Measurements from ENCODE around the gene PCP2. TPM values are rescaled to one million over a fixed set of nuclear protein-coding genes. Genes with fewer than 3 reads are reported as not detected.

PCP2 gene
- total and polyA plus RNA-seq, 2 experiments from 2014 or later: 0.60 TPM; not detected in 1

DNA sequence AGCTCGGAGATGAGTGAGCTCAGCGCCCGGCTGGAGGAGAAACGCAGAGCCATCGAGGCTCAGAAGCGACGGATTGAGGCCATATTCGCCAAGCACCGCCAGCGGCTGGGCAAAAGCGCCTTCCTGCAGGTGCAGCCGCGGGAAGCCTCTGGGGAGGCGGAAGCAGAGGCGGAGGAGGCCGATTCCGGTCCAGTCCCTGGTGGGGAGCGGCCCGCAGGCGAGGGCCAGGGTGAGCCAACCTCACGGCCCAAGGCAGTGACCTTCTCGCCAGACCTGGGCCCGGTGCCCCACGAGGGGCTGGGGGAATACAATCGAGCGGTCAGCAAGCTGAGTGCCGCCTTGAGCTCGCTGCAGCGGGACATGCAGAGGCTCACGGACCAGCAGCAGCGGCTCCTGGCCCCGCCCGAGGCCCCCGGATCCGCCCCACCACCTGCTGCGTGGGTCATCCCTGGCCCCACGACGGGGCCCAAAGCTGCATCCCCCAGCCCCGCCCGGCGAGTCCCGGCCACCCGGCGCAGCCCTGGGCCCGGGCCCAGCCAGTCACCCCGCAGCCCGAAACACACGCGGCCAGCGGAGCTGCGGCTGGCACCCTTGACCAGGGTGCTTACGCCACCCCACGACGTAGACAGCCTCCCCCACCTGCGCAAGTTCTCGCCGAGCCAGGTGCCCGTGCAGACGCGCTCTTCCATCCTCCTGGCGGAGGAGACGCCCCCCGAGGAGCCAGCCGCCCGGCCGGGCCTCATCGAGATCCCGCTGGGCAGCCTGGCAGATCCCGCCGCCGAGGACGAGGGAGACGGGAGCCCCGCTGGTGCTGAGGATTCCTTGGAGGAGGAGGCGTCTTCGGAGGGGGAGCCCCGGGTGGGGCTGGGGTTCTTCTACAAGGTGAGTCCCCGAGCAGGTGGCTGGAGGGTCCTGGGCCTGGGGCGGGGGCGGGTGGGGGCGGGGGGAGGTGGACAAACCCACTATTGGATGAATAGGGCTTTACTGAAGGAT lies 20.9 kb downstream of the PCP2 start:
- H4K20me1 ChIP-seq (ENCODE audit: insufficient read depth, poor library complexity, severe bottlenecking): peaks cover 3% of the 10 kb centered on the region
- no peak overlapping the region for H3K4me3 ChIP-seq
- no peak overlapping the region for H3K4me2 ChIP-seq
- H3K9me2 ChIP-seq (replicated peaks; ENCODE audit: insufficient read depth): no peaks in the 10 kb centered on the region
- TF ChIP-seq EZH2phosphoT487 (IDR thresholded peaks at IDR 0.05; ENCODE audit: low read depth, severe bottlenecking, unreplicated experiment) (no peak), EZH2 (IDR thresholded peaks at IDR 0.05; ENCODE audit: borderline replicate concordance) (no peak)
- TF ChIP-seq, protein P1, sequence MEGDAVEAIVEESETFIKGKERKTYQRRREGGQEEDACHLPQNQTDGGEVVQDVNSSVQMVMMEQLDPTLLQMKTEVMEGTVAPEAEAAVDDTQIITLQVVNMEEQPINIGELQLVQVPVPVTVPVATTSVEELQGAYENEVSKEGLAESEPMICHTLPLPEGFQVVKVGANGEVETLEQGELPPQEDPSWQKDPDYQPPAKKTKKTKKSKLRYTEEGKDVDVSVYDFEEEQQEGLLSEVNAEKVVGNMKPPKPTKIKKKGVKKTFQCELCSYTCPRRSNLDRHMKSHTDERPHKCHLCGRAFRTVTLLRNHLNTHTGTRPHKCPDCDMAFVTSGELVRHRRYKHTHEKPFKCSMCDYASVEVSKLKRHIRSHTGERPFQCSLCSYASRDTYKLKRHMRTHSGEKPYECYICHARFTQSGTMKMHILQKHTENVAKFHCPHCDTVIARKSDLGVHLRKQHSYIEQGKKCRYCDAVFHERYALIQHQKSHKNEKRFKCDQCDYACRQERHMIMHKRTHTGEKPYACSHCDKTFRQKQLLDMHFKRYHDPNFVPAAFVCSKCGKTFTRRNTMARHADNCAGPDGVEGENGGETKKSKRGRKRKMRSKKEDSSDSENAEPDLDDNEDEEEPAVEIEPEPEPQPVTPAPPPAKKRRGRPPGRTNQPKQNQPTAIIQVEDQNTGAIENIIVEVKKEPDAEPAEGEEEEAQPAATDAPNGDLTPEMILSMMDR (IDR thresholded peaks at IDR 0.05; ENCODE audit: poor library complexity): no peak
- H3K27me3 ChIP-seq: no peaks in the 10 kb centered on the region
- no peak for DNase-seq (ENCODE audit: low spot score)
- 98% methylated on average over 53 of the region's 81 CpGs for WGBS (ENCODE audit: low lambda C conversion rate, missing lambda C conversion rate)
- no peak overlapping the region for H3K27ac ChIP-seq
- no peak overlapping the region for H2AFZ ChIP-seq
- H3K9me3 ChIP-seq (ENCODE audit: low read depth): no peaks in the 10 kb centered on the region
- no peaks in the 10 kb centered on the region for H3K4me1 ChIP-seq (ENCODE audit: insufficient read depth)
- no peaks in the 10 kb centered on the region for H3K36me3 ChIP-seq (replicated peaks; ENCODE audit: insufficient read depth, low read depth)
- H3K79me2 ChIP-seq: no peaks in the 10 kb centered on the region

DNA sequence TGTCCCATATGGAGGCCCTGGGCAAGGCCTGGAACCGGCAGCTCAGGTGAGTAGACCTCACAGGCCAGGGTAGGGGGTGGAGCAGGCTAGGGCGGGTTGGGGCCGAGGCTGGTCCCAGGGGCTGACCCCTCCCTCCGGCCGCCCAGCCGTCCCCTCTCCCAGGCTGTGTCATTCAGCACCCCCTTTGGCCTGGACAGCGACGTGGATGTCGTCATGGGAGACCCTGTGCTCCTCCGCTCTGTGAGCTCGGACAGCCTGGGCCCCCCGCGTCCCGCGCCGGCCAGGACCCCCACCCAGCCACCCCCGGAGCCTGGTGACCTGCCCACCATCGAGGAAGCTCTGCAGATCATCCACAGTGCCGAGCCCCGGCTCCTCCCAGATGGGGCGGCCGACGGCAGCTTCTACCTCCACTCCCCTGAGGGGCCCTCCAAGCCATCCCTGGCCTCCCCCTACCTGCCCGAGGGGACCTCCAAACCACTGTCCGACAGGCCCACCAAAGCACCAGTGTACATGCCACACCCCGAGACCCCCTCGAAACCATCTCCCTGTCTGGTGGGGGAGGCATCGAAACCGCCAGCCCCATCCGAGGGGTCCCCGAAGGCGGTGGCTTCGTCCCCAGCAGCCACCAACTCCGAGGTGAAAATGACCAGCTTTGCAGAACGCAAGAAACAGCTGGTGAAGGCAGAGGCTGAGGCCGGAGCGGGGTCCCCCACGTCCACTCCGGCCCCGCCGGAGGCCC lies 21.8 kb downstream of the PCP2 start:
- no peak overlapping the region for H3K4me2 ChIP-seq
- H3K9me3 ChIP-seq (ENCODE audit: low read depth): no peaks in the 10 kb centered on the region
- no peaks in the 10 kb centered on the region for H3K79me2 ChIP-seq
- H2AFZ ChIP-seq: no peak overlapping the region
- H3K27me3 ChIP-seq: no peaks in the 10 kb centered on the region
- no peak for DNase-seq (ENCODE audit: low spot score)
- H3K4me3 ChIP-seq: no peak overlapping the region
- 94% methylated on average over 27 of the region's 41 CpGs for WGBS (ENCODE audit: low lambda C conversion rate, missing lambda C conversion rate)
- no peak for TF ChIP-seq EZH2 (IDR thresholded peaks at IDR 0.05; ENCODE audit: borderline replicate concordance)
- TF ChIP-seq EZH2phosphoT487 (IDR thresholded peaks at IDR 0.05; ENCODE audit: low read depth, severe bottlenecking, unreplicated experiment): no peak
- TF ChIP-seq, protein P1 (IDR thresholded peaks at IDR 0.05; ENCODE audit: poor library complexity): no peak
- no peak overlapping the region for H3K27ac ChIP-seq
- no peaks in the 10 kb centered on the region for H3K9me2 ChIP-seq (replicated peaks; ENCODE audit: insufficient read depth)
- no peaks in the 10 kb centered on the region for H3K4me1 ChIP-seq (ENCODE audit: insufficient read depth)
- peaks cover 10% of the 10 kb centered on the region for H4K20me1 ChIP-seq (ENCODE audit: insufficient read depth, poor library complexity, severe bottlenecking)
- H3K36me3 ChIP-seq (replicated peaks; ENCODE audit: insufficient read depth, low read depth): no peaks in the 10 kb centered on the region

DNA sequence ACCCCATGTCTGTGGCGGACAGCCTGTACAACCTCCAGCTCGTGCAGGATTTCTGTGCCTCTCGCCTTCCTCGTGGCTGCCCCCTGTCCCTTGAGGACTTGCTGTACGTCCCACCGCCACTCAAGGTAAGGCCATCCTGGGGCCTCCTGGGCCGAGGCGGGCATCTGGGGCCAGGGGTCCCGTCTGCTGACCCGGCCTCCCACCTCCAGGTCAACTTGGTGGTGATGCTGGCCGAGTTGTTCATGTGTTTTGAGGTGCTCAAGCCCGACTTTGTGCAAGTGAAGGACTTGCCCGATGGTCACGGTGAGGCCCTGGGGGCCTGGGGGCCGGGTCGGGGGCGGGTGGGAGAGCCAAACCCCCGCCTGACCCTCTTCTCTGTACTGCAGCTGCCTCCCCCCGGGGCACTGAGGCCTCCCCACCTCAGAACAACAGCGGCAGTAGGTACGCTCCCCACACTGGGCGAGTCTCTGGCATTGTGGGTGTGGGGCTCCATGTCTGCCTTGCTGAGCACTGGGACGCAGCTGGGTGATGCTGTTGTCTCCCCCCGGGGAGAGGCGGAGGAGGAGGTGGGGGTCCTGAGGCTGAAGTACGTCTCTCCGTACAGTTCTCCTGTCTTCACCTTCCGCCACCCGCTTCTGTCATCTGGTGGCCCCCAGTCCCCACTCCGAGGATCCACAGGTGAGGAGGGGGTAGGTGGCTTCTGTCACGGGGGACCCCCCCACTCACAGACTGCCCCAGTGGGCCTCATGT lies 22.9 kb downstream of the PCP2 start:
- Histone ChIP-seq H3K9me3 (ENCODE audit: low read depth) (no peaks in the 10 kb centered on the region), H3K36me3 (replicated peaks; ENCODE audit: insufficient read depth, low read depth) (no peaks in the 10 kb centered on the region), H3K4me3 (no peak overlapping the region), H3K27ac (no peak overlapping the region), H2AFZ (no peak overlapping the region), H3K79me2 (peaks cover 2% of the 10 kb centered on the region), H3K27me3 (no peaks in the 10 kb centered on the region), H3K4me2 (no peak overlapping the region), H3K9me2 (replicated peaks; ENCODE audit: insufficient read depth) (no peaks in the 10 kb centered on the region), H4K20me1 (ENCODE audit: insufficient read depth, poor library complexity, severe bottlenecking) (peaks cover 21% of the 10 kb centered on the region), H3K4me1 (ENCODE audit: insufficient read depth) (no peaks in the 10 kb centered on the region)
- TF ChIP-seq EZH2 (IDR thresholded peaks at IDR 0.05; ENCODE audit: borderline replicate concordance) (no peak), EZH2phosphoT487 (IDR thresholded peaks at IDR 0.05; ENCODE audit: low read depth, severe bottlenecking, unreplicated experiment) (no peak)
- TF ChIP-seq, protein P1 (IDR thresholded peaks at IDR 0.05; ENCODE audit: poor library complexity): no peak
- 93% methylated on average over 23 of the region's 31 CpGs for WGBS (ENCODE audit: low lambda C conversion rate, missing lambda C conversion rate)
- no peak for DNase-seq (ENCODE audit: low spot score)
